Mammary epithelial cell (primary cell): ENCODE results near the gene TMPRSS13.

Experiments used
- CTCF ChIP-seq, 2 donors: IDR thresholded peaks in 1 of 2; conservative IDR thresholded peaks in 1 of 2; 2 replicates each; pipeline ENCODE4 v1.5.1; 2011 to 2012; ENCODE audit warnings: inconsistent platforms in 2 of 2, low read length in 2 of 2, mild to moderate bottlenecking in 2 of 2, control low read depth in 1 of 2, low read depth in 1 of 2; ENCODE audit not compliant: insufficient read depth in 1 of 2; ENCODE audit errors: extremely low read depth in 1 of 2
- EZH2 ChIP-seq: IDR thresholded peaks from 2 replicates; pipeline ENCODE4 v1.6.1; 2012; ENCODE audit warnings: low read length, inconsistent platforms, borderline replicate concordance

GRCh38 chr11:117862753-117863152 is 66.4 kb downstream of the TMPRSS13 start:
- TF ChIP-seq CTCF (conservative IDR thresholded peaks at IDR 0.05 in 1 of 2, IDR thresholded peaks at IDR 0.05 in 1 of 2; ENCODE audit: extremely low read depth in 1 of 2, insufficient read depth in 1 of 2, low read depth in 1 of 2, low read length in 2 of 2), result no peak
- no peak for TF ChIP-seq EZH2
